Hematopoietic multipotent progenitor cell treated with erythropoietin and hydrocortisone succinate and interleukin-3 and kit ligand, for 17 days (in vitro differentiated cells): Measurements from ENCODE around the gene NLGN4Y.

Experiments
- DNase-seq: peaks from one replicate; pipeline ENCODE4 v3.0.0-alpha.2; 2015; ENCODE audit warnings: low spot score

NLGN4Y gene

DNA sequence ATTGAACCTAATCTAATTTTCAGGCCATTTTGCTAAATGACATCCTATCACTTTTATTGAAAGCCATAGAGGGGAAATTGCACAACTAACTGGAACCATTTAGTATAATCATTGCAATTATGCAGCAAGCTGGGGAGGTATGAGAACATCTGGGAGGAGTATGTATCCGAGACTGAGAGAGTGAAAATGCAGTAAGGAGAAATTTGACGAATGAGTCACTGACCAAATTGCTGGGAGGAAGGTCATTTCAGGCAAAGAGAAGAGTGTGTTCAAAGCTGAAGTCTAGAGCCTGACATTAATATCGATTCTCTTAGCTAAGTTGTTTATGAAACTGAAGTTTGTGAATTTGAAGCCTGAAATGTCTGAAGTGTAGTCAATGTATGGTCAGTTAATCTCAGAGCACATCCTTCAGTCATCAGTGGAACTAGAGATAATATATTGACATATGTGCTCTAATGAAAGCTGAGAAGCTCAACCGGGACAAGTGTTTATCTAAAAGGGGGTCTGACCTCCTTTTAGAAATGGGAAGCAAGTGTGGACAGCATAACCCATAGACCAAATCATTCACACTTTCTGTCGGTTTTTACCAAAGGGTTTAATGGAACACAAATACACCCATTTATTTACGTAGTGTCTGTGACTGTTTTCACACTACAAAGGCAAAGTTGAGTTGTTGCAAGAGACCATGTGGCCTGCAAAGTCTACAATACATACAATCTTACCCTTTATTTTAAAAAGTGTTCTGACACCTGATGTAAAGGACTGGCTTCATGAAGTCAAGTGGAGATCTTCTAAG is 120.0 kb downstream of the NLGN4Y start:
- DNase-seq, result no peak

DNA sequence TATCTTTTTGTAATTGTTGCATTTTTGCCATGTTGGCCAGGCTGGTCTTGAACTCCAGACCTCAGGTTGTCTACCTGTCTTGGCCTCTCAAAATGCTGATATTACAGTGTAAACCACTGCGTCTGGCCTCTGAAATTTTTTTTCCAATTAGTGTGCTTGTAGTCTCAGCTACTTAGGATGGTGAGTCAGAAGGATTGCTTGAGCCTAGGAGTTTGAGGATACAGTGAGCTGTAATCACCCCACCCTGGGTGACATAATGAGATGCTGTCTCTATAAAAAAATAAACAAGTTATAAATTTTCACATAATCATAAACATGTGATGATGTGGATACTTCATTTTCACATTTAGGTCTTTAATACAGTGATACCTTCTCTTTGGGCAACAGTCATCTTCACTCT is 154.9 kb downstream of the NLGN4Y start:
- no peak for DNase-seq

DNA sequence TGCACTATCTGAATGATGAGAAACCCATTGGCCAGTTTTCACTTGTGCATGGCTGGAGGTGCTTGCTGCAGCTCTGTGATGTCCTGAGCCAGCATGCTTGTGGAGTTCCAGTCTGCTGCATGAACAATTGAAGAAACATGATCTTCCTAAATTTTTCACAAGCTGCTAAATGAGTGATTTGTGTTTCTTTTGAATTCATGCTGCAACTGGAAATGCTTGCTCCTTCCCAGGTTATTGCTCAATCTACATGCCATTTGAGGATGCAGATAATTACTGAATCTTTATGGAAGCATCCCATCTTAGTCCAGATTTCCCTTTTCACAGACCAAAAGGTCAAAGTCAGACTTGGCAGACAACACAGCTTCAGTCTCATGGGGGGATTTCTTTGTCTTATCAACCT is 170.2 kb downstream of the NLGN4Y start:
- DNase-seq, result no peak

DNA sequence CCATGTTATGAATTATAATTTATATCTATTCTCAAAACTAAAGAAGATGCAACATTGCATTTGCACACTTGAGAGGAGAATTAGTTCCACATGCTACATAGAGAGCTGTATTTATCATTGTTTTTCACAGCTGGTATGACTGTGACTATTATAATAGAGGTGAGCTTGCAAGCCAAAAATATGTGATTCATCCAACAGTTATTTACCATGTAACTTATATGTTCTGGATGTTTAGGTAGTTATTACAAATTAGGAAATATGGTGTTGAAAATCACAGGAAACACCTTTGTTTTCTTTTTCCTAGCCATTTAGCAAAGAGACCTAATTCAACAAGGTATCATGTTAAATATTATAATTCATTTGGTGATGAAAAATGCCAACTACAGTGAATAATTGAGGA is 183.8 kb downstream of the NLGN4Y start:
- DNase-seq, result no peak

DNA sequence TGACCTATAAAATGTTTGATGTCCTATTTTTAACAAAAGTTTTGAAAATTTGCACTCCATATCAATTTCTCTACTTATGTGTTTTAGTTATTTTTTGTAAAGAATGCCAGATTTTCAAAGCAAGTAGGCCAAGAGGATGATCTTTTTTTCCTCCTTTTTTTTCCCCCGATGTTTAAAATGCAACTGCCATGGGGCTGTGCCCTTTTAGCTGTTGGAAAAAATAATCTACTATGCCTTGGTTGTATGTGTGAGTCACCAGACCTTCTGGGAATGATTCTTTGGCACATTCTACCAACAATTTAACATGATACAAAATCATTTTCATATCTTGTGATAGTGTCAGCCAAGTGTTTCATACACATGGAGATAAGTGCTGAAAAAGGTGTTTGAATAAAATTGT is 217.3 kb downstream of the NLGN4Y start:
- no peak for DNase-seq

DNA sequence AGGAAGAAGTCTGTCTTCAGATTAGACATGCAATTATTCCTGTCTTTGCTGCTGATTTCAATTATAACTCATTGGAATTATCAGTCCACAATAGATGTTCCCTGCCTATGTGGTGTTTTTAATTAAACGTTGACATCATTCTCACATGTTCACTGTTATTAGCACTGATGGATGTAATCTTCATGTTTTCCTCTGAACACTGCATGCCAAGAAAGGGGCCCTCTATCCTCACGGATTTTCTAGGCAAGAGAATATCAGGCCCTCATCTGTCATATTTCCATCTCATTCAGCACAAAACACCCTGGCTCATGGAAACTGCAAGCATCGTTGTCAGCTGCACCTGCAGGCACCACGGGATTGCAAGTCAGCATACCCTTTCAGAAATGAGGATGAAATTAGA is 224.0 kb downstream of the NLGN4Y start:
- no peak for DNase-seq

DNA sequence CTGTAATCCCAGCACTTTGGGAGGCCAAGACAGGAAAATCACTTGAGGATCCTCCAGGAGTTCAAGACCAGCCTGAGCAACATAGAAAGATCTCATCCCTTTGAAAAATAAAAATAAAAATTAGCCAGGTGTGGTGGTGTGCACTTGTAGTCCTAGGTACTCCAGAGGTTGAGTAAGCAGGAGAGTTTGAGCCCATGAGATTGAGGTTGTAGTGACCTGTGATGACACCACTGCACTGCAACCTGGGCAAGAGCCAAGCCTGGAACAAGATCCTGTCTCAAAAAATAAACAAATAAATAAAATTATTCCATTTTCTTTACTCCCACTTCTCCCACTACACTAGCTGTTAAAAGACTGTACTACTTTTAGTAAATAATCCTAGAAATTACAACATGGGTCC is 231.2 kb downstream of the NLGN4Y start:
- DNase-seq, result no peak

DNA sequence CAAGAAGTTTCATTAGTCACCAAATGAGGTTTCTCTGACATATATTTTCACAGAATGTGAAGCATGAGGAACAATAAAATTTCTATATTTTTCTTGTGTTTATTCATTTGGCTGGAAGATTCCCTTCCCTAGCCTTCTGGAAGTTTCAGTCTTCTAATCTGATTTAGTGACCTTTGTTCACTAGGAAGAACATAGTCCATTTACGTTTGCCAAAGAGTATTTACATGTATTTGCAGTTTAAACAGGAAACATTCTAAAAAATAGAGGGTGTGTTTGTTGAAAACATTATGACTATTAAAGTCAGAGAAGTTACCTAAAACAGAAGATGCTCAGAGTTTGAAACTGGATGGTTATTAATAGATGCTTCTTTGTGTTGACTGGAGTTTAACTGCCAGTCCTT is 238.6 kb downstream of the NLGN4Y start:
- DNase-seq, result no peak

DNA sequence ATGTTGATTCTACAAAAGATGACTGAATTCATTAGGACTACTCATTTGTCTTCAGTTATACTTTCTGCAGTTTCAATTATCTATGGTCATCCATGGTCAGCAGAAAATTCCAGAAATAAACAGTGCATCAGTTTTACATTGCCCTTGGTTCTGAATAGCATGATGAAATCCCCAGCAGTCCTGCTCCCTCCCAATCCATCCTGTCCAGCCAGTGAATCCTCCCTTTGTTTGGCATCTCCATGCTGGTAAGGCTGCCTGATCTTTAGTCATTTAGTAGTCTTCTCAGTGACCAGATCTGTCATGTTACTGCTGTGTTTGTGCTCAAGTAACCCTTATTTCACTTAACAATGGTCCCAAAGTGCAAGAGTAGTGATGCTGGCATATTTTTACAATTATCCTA is 239.3 kb downstream of the NLGN4Y start:
- no peak for DNase-seq

DNA sequence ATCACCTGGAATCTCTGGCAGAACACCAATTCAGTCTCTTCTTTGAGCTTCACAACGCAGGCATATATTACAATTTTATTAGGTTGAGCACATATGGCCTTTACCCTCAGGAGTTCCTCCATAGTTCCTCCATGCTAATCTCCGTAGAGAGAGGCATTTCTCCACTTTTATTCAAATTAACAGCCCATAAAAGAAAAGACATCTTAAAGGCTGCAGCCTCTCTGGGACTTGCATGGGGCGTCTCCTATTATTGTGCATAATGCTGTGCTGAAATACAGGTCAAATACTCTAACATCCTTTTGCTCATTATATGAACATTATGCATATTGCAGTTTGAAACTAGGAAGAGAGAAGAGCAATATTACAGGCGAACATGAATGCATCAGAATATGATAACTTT is 253.9 kb downstream of the NLGN4Y start:
- DNase-seq, result no peak

DNA sequence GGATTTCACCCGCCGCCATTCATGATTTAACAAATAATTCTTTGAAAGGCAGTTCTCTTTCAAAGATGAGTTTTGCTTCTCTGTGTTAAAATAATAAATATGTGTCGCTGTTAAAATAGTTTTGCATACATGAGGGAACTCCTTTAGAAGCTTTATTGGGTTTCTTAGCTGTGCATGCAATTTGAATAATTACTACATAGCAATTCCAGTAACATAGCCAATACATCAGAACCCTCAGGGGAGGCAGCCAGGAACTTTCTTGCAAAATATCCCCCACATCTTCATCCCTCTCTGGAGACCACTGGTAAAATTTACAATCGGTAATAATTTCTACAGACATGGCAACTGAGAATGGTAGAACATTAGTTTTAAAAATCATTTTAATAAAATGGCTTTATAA is 268.8 kb downstream of the NLGN4Y start:
- no peak for DNase-seq

DNA sequence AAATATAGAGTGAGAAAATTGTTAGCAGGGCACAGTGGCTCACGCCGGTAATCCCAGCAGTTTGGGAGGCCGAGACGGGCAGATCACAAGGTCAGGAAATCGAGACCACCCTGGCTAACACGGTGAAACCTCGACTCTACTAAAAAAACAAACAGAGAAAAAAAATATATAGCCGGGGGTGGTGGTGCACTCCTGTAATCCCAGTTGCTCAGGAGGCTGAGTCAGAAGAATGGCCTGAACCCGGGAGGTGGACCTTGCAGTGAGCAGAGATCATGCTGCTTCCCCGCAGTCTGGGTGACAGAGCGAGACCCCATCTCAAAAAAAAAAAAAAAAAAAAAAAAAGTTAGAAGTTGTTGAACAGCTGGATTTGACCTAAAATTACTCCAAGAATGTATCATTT is 269.3 kb downstream of the NLGN4Y start:
- DNase-seq, result no peak

DNA sequence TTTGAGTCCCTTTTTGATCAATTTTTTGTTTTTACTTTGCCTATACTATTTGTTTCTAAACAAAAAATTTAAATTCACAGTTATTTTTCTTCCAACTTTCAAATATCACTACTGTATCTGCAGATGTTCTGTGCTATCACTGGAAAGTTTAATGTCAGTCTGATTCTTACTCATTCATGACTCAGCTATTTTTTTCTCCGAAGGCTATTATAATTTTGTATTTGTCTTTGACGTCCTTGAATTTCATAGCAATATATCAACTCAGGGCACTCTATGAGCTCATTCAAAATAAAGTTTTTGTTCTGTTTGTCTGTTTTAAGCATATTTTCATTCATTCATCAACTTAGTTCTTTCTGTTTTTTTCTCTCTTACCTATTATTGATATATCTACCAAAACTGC is 273.7 kb downstream of the NLGN4Y start:
- DNase-seq, result no peak

DNA sequence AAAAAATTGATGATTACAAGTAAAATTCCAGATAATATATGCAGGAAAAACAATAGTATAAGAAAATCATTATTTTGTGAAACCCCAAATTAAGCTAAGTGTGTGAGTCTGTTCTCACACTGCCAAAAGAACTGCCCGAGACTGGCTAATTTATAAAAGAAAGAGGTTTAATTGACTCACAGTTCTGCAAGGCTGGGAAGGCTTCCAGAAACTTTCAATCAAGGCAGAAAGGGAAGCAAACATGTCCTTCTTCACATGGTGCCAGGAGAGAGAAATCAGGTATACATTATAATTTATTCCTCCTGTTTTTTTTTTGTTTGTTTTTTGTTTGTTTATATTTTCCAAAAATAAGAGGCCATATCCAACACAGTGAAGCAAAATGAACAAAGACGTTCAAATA is 276.8 kb downstream of the NLGN4Y start:
- no peak for DNase-seq

DNA sequence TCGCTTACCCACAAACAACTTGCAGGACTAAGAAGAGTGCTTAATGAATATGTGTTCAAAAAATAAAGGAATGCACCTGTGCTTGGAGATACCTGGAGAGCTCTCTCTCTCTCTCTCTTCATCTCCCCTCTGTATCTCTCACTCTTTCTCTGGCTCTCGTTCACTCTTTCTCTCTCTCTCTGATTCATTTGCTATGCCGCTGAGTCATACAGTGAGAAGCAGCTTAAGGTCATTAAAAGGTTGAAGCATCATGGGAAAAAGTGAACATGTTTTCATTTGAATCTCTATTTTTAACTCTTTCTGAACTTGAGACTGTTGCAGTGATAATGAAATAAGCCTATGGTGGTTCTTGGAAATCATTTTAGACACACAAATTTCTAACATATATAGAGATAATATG is 277.8 kb downstream of the NLGN4Y start:
- no peak for DNase-seq

DNA sequence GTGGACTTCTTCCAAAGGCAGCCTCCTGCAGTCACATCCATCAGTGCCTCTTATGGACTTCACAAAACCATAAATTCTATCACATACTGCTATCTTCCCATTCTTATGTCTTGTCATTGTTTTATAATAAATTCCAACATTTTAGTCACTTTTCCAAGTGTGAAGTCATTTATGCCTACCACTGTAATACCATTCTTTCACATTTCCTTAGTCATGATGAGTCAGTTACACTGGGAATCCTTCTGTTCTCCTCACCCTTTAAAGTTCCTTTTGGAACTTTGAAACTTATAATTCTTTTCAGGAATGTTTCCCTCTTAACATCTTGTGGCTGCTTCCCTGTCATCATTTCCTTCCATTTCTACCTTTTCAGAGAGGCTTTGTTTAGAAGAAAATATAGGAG is 279.7 kb downstream of the NLGN4Y start:
- DNase-seq, result no peak

DNA sequence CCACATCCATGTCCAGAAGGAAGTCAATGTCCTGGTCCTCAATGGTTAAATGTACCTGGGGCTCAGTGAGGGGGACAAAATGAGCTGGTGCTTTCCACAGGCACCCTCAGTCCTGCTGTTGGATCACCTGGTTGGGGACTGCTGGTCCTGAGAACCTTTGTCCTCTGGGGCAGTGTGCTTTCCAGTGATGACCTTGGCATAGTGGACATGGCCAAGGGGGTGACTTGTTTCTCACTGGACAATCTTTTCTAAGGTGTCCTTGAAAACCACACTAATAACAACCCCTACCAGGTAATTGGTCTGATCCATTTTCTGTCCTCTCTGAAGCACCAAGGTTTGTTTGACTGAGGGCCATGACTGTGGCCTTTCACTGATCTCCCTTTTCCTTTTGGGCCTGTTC is 294.1 kb downstream of the NLGN4Y start:
- no peak for DNase-seq

DNA sequence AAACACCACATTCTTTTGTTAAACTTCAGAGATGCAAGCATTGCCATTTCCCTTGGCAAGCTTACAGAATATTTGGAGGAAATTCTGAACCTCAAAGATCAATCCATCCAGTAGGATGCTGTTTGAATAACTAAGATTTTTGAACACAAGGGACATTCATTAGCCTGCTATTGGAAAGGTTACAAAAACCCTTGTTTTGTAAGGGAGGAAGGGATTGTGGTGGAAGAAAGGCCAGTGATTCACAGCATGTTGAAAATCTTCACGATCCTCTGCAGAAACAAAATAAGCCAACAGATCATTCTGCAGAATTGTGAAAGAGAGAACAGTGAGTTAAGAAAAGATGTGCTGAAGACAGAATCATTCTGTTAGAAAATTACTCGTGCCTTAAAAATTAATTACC is 297.9 kb downstream of the NLGN4Y start:
- no peak for DNase-seq

DNA sequence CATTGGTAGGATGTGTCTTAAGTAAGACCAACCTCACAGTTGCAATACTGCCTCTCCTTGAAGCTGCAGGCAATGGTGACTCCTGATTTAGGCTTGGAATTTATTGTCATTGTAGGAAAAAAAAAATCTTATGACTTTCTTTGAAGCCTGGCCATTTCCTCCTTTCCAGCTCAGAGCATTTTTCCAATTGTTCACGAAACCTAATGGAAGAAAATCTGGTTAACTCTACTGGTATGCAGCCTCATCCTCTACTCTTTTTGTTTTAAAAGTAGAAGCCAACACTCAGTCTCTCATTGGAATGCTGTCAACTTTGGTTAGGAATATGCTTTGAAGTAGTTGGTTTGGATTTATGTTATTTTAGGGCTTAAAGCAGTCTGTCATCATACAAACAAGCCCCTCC is 298.6 kb downstream of the NLGN4Y start:
- no peak for DNase-seq

DNA sequence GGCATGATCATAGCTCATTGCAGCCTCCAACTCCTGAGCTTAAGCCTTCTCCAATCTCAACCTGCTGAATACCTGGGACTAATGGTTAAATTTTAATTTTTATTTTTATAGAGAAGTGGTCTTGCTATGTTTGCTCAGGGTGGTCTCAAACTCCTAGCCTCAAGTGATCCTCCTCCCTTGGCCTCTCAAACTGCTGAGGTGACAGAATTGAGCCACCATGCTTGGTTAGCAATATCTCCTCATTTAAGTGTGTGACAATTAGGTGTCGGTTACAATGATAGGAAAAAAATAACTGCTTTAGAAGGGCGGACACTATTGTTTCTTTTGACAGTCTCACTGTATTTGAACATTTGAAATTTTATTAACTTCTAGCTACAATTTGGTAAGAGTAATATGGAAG is 300.3 kb downstream of the NLGN4Y start:
- DNase-seq, result no peak

DNA sequence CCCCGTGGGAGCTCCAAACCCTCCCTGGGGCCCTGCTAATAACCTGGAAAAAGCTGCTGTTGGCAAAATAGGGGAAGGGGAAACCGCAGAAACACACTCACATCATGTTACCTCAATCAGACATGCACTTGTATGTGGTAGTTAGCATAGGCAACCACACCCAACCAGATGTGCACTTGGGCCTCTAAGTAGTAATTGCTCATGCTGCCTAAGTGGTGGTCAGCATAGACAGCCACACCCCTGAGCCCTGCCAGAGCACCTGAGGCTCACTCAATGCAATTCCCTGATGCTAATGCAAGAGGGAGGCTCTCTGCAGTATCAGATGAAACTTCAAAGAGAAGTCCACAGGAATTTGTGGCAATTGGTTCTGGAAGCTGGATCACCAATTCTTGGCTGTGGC is 301.4 kb downstream of the NLGN4Y start:
- DNase-seq, result no peak

DNA sequence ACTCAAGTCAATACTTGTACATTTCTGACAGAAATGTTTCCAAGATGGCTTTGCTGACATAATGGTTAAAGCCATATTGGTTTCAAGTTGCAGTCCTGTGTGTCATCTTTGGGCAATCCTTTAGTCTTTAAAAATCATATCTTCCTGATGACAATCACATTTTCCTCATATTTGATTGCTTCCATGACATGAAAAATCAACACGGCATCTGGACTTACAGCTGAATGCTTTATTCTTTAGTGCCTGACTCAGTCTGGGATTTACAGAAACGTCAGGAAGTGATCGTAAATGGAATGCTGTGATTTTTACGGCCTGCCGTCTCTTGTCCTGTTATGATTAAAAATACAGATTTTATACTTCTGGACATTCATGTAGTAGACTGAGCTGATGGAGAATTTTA is 304.2 kb downstream of the NLGN4Y start:
- DNase-seq, result no peak

DNA sequence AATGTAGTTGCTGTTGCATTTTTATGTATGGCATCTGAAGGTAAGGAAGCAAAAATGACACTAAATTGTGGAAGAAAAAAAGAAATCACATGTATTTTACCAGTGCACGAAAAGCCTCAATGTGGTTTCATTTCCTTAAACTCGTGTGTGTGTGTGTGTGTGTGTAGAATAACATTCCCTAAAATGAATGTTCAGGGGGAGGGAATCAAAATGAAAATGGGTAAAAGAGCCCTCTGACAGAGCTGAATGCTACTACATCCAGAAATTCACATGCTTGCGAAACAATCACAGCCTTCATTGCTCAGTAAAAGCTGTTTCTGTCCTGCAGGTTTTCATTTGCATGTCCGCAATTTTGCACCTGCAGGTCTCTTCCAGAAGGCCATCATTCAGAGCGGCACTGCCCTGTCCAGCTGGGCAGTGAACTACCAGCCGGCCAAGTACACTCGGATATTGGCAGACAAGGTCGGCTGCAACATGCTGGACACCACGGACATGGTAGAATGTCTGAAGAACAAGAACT is 305.1 kb downstream of the NLGN4Y start:
- no peak for DNase-seq
